ENCODE data around the gene ALOX15. TPM values are rescaled to one million over a fixed set of nuclear protein-coding genes. Genes with fewer than 3 reads are reported as not detected.

The ALOX15 gene
- total RNA-seq, 1 experiment from 2014 or later = 0.31 TPM

GRCh38 chr17:4583782-4584100 lies 57.7 kb downstream of the ALOX15 start:
- Histone ChIP-seq H3K27ac (ENCODE audit: insufficient read length, low read depth, low read length) (no peak overlapping the region), H3K79me1 (ENCODE audit: insufficient read depth, low read depth, low read length, poor library complexity, severe bottlenecking) (no peaks in the 10 kb centered on the region), H4K8ac (replicated peaks; ENCODE audit: insufficient read length, low read depth, low read length) (no peak overlapping the region), H3K23me2 (ENCODE audit: insufficient read length, low read depth, low read length, poor library complexity, severe bottlenecking) (peaks cover 10% of the 10 kb centered on the region), H2BK12ac (ENCODE audit: insufficient read length, low read depth, low read length) (no peak overlapping the region), H3K9me3 (ENCODE audit: control insufficient read depth, low read depth, low read length) (no peaks in the 10 kb centered on the region), H3T11ph (ENCODE audit: low read length) (no peak overlapping the region), H3K56ac (ENCODE audit: insufficient read length, low read depth, low read length) (no peak overlapping the region), H2BK15ac (ENCODE audit: low read depth, low read length) (no peak overlapping the region), H3K4me2 (ENCODE audit: insufficient read depth, insufficient read length, low read length) (peak overlapping the region; percentile 77), H4K20me1 (ENCODE audit: control insufficient read depth, insufficient read depth, insufficient read length) (peaks cover 2% of the 10 kb centered on the region), H3K79me2 (ENCODE audit: insufficient read depth, low read length) (no peaks in the 10 kb centered on the region), H3K27me3 (ENCODE audit: insufficient read depth, low read length) (peaks cover 23% of the 10 kb centered on the region; the same call in 1 of the 2 replicates), H2AK5ac (ENCODE audit: insufficient read length, low read length) (no peak overlapping the region), H3K18ac (ENCODE audit: insufficient read length, low read depth, low read length) (no peak overlapping the region), H2AFZ (ENCODE audit: low read length) (no peak overlapping the region), H4K91ac (ENCODE audit: insufficient read length, low read depth, low read length) (no peak overlapping the region), H3K4me1 (ENCODE audit: insufficient read depth, low read length) (no peaks in the 10 kb centered on the region; the same call in 1 of the 2 replicates), H3K14ac (ENCODE audit: insufficient read depth, low read length) (no peak overlapping the region; the same call in 1 of the 2 replicates), H4K5ac (ENCODE audit: insufficient read length, low read depth, low read length) (no peak overlapping the region), H3K4ac (ENCODE audit: low read depth, low read length) (no peak overlapping the region), H3K23ac (ENCODE audit: insufficient read length, low read depth, low read length) (no peak overlapping the region), H2BK5ac (ENCODE audit: insufficient read length, low read length) (no peak overlapping the region), H3K9ac (ENCODE audit: extremely low read depth, insufficient read length, low read length) (no peak overlapping the region), H2BK120ac (ENCODE audit: low read depth, low read length, poor library complexity, severe bottlenecking) (no peak overlapping the region), H2BK20ac (ENCODE audit: low read depth, low read length, poor library complexity, severe bottlenecking) (no peak overlapping the region)
- H3K4me3 Mint-ChIP-seq = peak overlapping the region; percentile 71 to 90
- no peak overlapping the region for H3K27ac Mint-ChIP-seq
- H3K4me1 Mint-ChIP-seq = peaks cover 21 to 37% of the 10 kb centered on the region in 2 experiments
- peak; percentile 75 for DNase-seq
- peak; percentile 55 for TF ChIP-seq CTCF (conservative IDR thresholded peaks at IDR 0.05)
- H3K9me3 Mint-ChIP-seq = no peaks in the 10 kb centered on the region
- H3K27me3 Mint-ChIP-seq (ENCODE audit: low read depth) = peaks cover 71% of the 10 kb centered on the region
- no CpG with 5 or more reads among the region's 12 CpGs for WGBS (ENCODE audit: extremely low coverage, insufficient read length, low lambda C conversion rate)
- H3K36me3 Mint-ChIP-seq (ENCODE audit: insufficient read depth in 1 of 3, low read depth in 3 of 3) = no peaks in the 10 kb centered on the region; a peak in 1 of 7 replicates
